OCI-LY3 (cell line): ENCODE results near the gene GAS1.

ENCODE experiments used
- H2AFZ ChIP-seq: fragments of 200-600, 300-600 bp; shearing (Covaris generic); 2 replicates; pipeline ENCODE4 v1.6.0; 2014; ENCODE audit warnings: antibody characterized with exemption, low read depth, low read length
- H3K27ac ChIP-seq: fragments of 200-600, 300-600 bp; sonication (generic); 2 replicates; pipeline ENCODE4 v1.5.1; 2014; ENCODE audit warnings: mild to moderate bottlenecking, low read length, moderate library complexity, mixed read lengths
- H3K27me3 ChIP-seq: fragments of 200-600, 300-600 bp; sonication (generic); 2 replicates; pipeline ENCODE4 v1.6.1; 2014; ENCODE audit warnings: low read depth, low read length, mixed read lengths
- H3K36me3 ChIP-seq: fragments of 200-600, 300-600 bp; sonication (generic); replicated peaks from 2 replicates; pipeline ENCODE3; 2014; ENCODE audit warnings: low read depth, low read length, mixed read lengths
- H3K4me1 ChIP-seq: fragments of 300-600, 200-600 bp; sonication (generic); 2 replicates; pipeline ENCODE4 v1.6.1; 2014; ENCODE audit warnings: low read length, mixed read lengths
- H3K4me2 ChIP-seq: fragments of 200-600, 300-600 bp; sonication (generic); 2 replicates; pipeline ENCODE4 v1.6.1; 2014; ENCODE audit warnings: low read length, mixed read lengths
- H3K4me3 ChIP-seq: fragments of 300-600, 200-600 bp; sonication (generic); 2 replicates; pipeline ENCODE4 v1.5.1; 2014; ENCODE audit warnings: antibody characterized with exemption, mild to moderate bottlenecking, low read length, moderate library complexity
- H3K79me2 ChIP-seq: fragments of 300-600, 200-600 bp; shearing (Covaris generic); 2 replicates; pipeline ENCODE4 v1.6.1; 2014; ENCODE audit warnings: mild to moderate bottlenecking, low read length, mixed read lengths
- H3K9ac ChIP-seq: fragments of 300-600, 200-600 bp; shearing (Covaris generic); 2 replicates; pipeline ENCODE4 v1.6.0; 2014; ENCODE audit warnings: mild to moderate bottlenecking, low read length, moderate library complexity
- H3K9me3 ChIP-seq: fragments of 200-600, 300-600 bp; shearing (Covaris generic); 2 replicates; pipeline ENCODE4 v1.6.1; 2014; ENCODE audit warnings: low read length, mixed read lengths; ENCODE audit not compliant: insufficient read depth
- H4K20me1 ChIP-seq: fragments of 200-600, 300-600 bp; sonication (generic); 2 replicates; pipeline ENCODE4 v1.6.1; 2016; ENCODE audit warnings: low read length, mixed read lengths; ENCODE audit not compliant: insufficient read depth
- EZH2phosphoT487 ChIP-seq: fragments of 200-600 bp; shearing (Covaris generic); IDR thresholded peaks from 2 replicates; pipeline ENCODE4 v1.6.1; 2018; ENCODE audit warnings: antibody characterized with exemption, mixed run types, low read depth
- TF ChIP-seq, protein P1 (sequence below): fragments of 200-600, 300-600 bp; sonication (generic); IDR thresholded peaks from 2 replicates; pipeline ENCODE4 v1.5.1; 2014; ENCODE audit warnings: antibody characterized with exemption, low read length, low read depth

The GAS1 gene

DNA sequence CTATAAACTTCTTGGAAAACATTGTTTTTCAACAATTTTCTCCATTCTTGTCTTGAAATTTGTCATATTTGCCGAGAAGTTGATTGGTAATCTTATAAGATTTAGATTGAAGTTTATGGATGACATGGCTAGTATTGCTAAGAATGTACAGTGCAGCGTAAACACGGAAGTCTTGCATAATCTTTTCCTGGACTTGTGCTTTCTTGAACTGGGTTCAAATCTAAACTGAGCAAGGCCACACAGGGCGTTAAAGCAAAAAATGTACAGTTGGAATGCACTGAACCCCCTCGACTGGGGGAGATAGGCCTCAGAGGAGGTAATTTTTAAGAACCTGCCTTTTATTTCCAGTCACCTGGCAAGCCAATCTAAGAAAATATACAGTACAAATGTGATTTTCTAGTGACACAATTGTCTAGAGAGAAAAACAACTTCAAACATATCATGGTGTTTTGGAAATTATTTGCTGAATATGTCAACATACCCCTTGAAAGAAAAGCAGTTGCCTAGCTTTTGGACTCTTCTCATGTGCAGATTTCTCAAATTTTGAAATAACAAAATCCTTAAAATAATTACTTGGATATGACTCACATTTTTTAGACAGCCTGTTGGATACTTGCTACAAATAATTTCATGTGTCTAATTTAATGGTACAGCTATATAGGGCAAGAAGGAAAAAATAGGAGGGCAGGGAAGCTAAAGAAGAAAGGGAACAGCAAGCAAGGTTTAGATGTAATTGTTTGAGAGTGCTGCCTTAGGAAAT, 18.5 kb upstream of the GAS1 start:
- Histone ChIP-seq H3K9me3 (no peaks in the 10 kb centered on the region), H2AFZ (no peak overlapping the region), H3K79me2 (no peaks in the 10 kb centered on the region), H3K27me3 (no peaks in the 10 kb centered on the region), H3K9ac (no peak overlapping the region), H4K20me1 (no peaks in the 10 kb centered on the region), H3K4me1 (no peaks in the 10 kb centered on the region), H3K4me3 (no peak overlapping the region), H3K36me3 (no peaks in the 10 kb centered on the region), H3K27ac (no peak overlapping the region), H3K4me2 (no peak overlapping the region)
- TF ChIP-seq, protein P1, sequence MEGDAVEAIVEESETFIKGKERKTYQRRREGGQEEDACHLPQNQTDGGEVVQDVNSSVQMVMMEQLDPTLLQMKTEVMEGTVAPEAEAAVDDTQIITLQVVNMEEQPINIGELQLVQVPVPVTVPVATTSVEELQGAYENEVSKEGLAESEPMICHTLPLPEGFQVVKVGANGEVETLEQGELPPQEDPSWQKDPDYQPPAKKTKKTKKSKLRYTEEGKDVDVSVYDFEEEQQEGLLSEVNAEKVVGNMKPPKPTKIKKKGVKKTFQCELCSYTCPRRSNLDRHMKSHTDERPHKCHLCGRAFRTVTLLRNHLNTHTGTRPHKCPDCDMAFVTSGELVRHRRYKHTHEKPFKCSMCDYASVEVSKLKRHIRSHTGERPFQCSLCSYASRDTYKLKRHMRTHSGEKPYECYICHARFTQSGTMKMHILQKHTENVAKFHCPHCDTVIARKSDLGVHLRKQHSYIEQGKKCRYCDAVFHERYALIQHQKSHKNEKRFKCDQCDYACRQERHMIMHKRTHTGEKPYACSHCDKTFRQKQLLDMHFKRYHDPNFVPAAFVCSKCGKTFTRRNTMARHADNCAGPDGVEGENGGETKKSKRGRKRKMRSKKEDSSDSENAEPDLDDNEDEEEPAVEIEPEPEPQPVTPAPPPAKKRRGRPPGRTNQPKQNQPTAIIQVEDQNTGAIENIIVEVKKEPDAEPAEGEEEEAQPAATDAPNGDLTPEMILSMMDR: no peak
- no peak for TF ChIP-seq EZH2phosphoT487

- H3K27ac ChIP-seq: no peak overlapping the region
- no peak overlapping the region for H2AFZ ChIP-seq
- H3K9me3 ChIP-seq: no peaks in the 10 kb centered on the region
- H3K4me2 ChIP-seq: no peak overlapping the region
- no peaks in the 10 kb centered on the region for H3K27me3 ChIP-seq
- no peaks in the 10 kb centered on the region for H3K4me1 ChIP-seq
- H4K20me1 ChIP-seq: no peaks in the 10 kb centered on the region
- H3K9ac ChIP-seq: no peak overlapping the region
- H3K4me3 ChIP-seq: no peak overlapping the region
- TF ChIP-seq, protein P1: no peak
- TF ChIP-seq EZH2phosphoT487: no peak
- no peaks in the 10 kb centered on the region for H3K36me3 ChIP-seq
- no peaks in the 10 kb centered on the region for H3K79me2 ChIP-seq
Measured at GRCh38 chr9:86962692-86963091, 15.4 kb upstream of the GAS1 start.

- Histone ChIP-seq H4K20me1 (no peaks in the 10 kb centered on the region), H3K4me1 (no peaks in the 10 kb centered on the region), H3K79me2 (no peaks in the 10 kb centered on the region), H3K36me3 (no peaks in the 10 kb centered on the region), H3K9me3 (no peaks in the 10 kb centered on the region), H3K27ac (no peak overlapping the region), H3K9ac (no peak overlapping the region), H3K4me2 (no peak overlapping the region), H3K27me3 (no peaks in the 10 kb centered on the region), H3K4me3 (no peak overlapping the region), H2AFZ (no peak overlapping the region)
- TF ChIP-seq, protein P1: no peak
- TF ChIP-seq EZH2phosphoT487: no peak
Measured at GRCh38 chr9:86960938-86961337, 13.6 kb upstream of the GAS1 start.

DNA sequence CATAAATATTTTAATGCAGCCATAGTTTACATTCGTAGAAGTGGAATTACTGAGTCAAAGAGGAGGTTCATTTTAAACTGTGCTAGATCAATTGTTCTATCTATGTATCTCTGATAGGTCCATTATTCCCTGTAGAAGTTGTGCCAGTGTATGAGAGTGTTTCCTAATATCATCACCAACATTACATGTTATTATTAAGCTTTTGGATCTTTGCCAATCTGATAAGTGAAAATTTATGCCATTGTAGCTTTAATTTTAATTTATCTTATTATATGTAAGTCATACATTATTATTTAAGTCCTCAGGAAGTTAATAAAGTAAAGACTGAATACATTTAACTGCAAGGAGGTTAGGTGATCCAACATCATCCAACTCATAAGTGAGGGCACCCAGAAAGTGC, 10.9 kb upstream of the GAS1 start:
- H3K9me3 ChIP-seq: no peaks in the 10 kb centered on the region
- no peaks in the 10 kb centered on the region for H3K79me2 ChIP-seq
- TF ChIP-seq EZH2phosphoT487: no peak
- TF ChIP-seq, protein P1: no peak
- no peak overlapping the region for H3K4me3 ChIP-seq
- no peaks in the 10 kb centered on the region for H3K36me3 ChIP-seq
- no peak overlapping the region for H3K27ac ChIP-seq
- no peak overlapping the region for H3K9ac ChIP-seq
- no peaks in the 10 kb centered on the region for H4K20me1 ChIP-seq
- H2AFZ ChIP-seq: no peak overlapping the region
- H3K4me1 ChIP-seq: no peaks in the 10 kb centered on the region
- no peaks in the 10 kb centered on the region for H3K27me3 ChIP-seq
- H3K4me2 ChIP-seq: no peak overlapping the region
